ENCODE results near the gene SPOCK2.

DNA sequence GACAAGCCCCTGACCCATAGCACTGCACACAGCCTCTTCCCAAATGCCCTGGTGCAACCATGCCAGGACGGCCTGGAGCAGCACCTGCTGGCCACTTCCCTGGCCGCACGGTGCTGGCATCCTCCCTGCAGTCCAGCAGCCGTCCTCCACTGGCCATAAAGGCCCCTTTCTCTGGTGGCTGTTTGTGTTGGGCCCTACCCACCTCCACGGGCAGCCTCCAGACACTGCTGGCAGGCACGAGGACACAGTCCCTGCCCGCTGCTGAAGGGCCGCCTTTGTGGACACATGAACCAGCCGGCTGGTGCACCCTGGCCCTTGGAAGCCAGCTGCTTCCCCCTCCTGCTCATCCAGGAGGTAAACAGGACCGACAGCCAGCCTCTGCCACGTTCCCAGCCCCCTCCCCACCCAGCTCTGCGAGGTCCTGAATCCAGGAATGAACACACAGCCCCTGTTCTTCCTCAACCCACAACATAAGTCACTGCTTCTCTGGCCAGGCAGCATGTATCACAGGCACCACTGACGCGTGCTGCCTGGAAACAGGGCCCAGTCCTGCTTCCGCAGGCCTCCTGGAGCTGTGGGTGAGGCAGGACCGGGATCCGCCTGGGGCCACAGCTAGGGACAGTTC lies 43.8 kb downstream of the SPOCK2 start:
- TF ChIP-seq, protein P1, sequence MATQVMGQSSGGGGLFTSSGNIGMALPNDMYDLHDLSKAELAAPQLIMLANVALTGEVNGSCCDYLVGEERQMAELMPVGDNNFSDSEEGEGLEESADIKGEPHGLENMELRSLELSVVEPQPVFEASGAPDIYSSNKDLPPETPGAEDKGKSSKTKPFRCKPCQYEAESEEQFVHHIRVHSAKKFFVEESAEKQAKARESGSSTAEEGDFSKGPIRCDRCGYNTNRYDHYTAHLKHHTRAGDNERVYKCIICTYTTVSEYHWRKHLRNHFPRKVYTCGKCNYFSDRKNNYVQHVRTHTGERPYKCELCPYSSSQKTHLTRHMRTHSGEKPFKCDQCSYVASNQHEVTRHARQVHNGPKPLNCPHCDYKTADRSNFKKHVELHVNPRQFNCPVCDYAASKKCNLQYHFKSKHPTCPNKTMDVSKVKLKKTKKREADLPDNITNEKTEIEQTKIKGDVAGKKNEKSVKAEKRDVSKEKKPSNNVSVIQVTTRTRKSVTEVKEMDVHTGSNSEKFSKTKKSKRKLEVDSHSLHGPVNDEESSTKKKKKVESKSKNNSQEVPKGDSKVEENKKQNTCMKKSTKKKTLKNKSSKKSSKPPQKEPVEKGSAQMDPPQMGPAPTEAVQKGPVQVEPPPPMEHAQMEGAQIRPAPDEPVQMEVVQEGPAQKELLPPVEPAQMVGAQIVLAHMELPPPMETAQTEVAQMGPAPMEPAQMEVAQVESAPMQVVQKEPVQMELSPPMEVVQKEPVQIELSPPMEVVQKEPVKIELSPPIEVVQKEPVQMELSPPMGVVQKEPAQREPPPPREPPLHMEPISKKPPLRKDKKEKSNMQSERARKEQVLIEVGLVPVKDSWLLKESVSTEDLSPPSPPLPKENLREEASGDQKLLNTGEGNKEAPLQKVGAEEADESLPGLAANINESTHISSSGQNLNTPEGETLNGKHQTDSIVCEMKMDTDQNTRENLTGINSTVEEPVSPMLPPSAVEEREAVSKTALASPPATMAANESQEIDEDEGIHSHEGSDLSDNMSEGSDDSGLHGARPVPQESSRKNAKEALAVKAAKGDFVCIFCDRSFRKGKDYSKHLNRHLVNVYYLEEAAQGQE (IDR thresholded peaks at IDR 0.05; ENCODE audit: borderline replicate concordance) = no peak
- TF ChIP-seq, protein P2, sequence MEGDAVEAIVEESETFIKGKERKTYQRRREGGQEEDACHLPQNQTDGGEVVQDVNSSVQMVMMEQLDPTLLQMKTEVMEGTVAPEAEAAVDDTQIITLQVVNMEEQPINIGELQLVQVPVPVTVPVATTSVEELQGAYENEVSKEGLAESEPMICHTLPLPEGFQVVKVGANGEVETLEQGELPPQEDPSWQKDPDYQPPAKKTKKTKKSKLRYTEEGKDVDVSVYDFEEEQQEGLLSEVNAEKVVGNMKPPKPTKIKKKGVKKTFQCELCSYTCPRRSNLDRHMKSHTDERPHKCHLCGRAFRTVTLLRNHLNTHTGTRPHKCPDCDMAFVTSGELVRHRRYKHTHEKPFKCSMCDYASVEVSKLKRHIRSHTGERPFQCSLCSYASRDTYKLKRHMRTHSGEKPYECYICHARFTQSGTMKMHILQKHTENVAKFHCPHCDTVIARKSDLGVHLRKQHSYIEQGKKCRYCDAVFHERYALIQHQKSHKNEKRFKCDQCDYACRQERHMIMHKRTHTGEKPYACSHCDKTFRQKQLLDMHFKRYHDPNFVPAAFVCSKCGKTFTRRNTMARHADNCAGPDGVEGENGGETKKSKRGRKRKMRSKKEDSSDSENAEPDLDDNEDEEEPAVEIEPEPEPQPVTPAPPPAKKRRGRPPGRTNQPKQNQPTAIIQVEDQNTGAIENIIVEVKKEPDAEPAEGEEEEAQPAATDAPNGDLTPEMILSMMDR (IDR thresholded peaks at IDR 0.05; ENCODE audit: poor library complexity, severe bottlenecking) = no peak
- TF ChIP-seq MXI1 (conservative IDR thresholded peaks at IDR 0.05; ENCODE audit: poor library complexity, severe bottlenecking) (no peak), POLR2AphosphoS5 (IDR thresholded peaks at IDR 0.05) (no peak), TAF1 (IDR thresholded peaks at IDR 0.05; ENCODE audit: low read depth) (no peak), EZH2 (IDR thresholded peaks at IDR 0.05; ENCODE audit: borderline replicate concordance, insufficient read depth, low read length, poor library complexity, severe bottlenecking) (no peak), RAD21 (conservative IDR thresholded peaks at IDR 0.05) (no peak), SMC3 (conservative IDR thresholded peaks at IDR 0.05; ENCODE audit: poor library complexity) (no peak), EP300 (conservative IDR thresholded peaks at IDR 0.05; ENCODE audit: poor library complexity, severe bottlenecking) (no peak)
